GM23248 (cell line): Measurements from ENCODE around the gene CFAP73. TPM values are rescaled to one million over a fixed set of nuclear protein-coding genes. Genes with fewer than 3 reads are reported as not detected.
A peak's percentile ranks its signal among the peaks of the same experiment; 100 is the strongest.
"Not testable (repeated sequence)": the region's sequence is repeated elsewhere in the genome, so short reads cannot be mapped to it uniquely, and the experiment has no call there.

ENCODE experiments used
- DNase-seq: peaks from one replicate; pipeline ENCODE4 v3.0.0-alpha.2; 2015
- H2AFZ ChIP-seq: fragments of 200-600 bp; sonication (generic); 2 replicates; pipeline ENCODE4 v1.6.1; 2016; ENCODE audit warnings: antibody characterized with exemption
- H3F3A ChIP-seq: fragments of 200-600 bp; sonication (generic); 2 replicates; pipeline ENCODE4 v1.6.1; 2016; ENCODE audit warnings: mild to moderate bottlenecking, antibody characterized with exemption, mixed run types; ENCODE audit not compliant: insufficient read depth
- H3K27ac ChIP-seq: fragments of 200-600 bp; sonication (generic); 2 replicates; pipeline ENCODE4 v1.5.1; 2016; ENCODE audit warnings: mild to moderate bottlenecking
- H3K27me3 ChIP-seq: fragments of 200-600 bp; sonication (generic); replicated peaks from 2 replicates; pipeline ENCODE4 v1.6.1; 2016; ENCODE audit warnings: mild to moderate bottlenecking; ENCODE audit not compliant: insufficient read depth
- H3K36me3 ChIP-seq: fragments of 200-600 bp; sonication (generic); 2 replicates; pipeline ENCODE4 v1.6.1; 2016; ENCODE audit warnings: low read depth, mild to moderate bottlenecking
- H3K4me1 ChIP-seq: fragments of 200-600 bp; sonication (generic); 2 replicates; pipeline ENCODE4 v1.6.1; 2016; ENCODE audit warnings: mild to moderate bottlenecking; ENCODE audit not compliant: insufficient read depth
- H3K4me2 ChIP-seq: fragments of 200-600 bp; sonication (generic); one replicate; pipeline ENCODE4 v1.6.1; 2016; ENCODE audit warnings: mild to moderate bottlenecking; ENCODE audit not compliant: unreplicated experiment
- H3K4me3 ChIP-seq: fragments of 200-600 bp; sonication (generic); 2 replicates; pipeline ENCODE4 v1.5.1; 2016; ENCODE audit warnings: mild to moderate bottlenecking
- H3K79me2 ChIP-seq: fragments of 200-600 bp; sonication (generic); 2 replicates; pipeline ENCODE4 v1.6.1; 2016; ENCODE audit warnings: mild to moderate bottlenecking; ENCODE audit not compliant: insufficient read depth
- H3K9ac ChIP-seq: fragments of 200-600 bp; sonication (generic); 2 replicates; pipeline ENCODE4 v1.6.1; 2016; ENCODE audit warnings: mild to moderate bottlenecking
- H3K9me2 ChIP-seq: fragments of 200-600 bp; sonication (generic); 2 replicates; pipeline ENCODE4 v1.6.1; 2016; ENCODE audit warnings: mixed run types, mild to moderate bottlenecking, moderate library complexity; ENCODE audit not compliant: insufficient read depth
- H3K9me3 ChIP-seq: fragments of 200-600 bp; sonication (generic); one replicate; pipeline ENCODE4 v1.6.1; 2017; ENCODE audit warnings: low read depth
- H4K20me1 ChIP-seq: fragments of 200-600 bp; sonication (generic); 2 replicates; pipeline ENCODE4 v1.6.0; 2016; ENCODE audit not compliant: insufficient read depth
- EZH2 ChIP-seq: fragments of 200-600 bp; sonication (generic); IDR thresholded peaks from 2 replicates; pipeline ENCODE4 v1.6.1; 2018; ENCODE audit warnings: antibody characterized with exemption, mild to moderate bottlenecking; ENCODE audit not compliant: insufficient read depth, poor library complexity, severe bottlenecking
- EZH2phosphoT487 ChIP-seq: fragments of 200-600 bp; sonication (generic); IDR thresholded peaks from 2 replicates; pipeline ENCODE4 v1.6.1; 2018; ENCODE audit warnings: antibody characterized with exemption, moderate library complexity, mild to moderate bottlenecking, low read depth; ENCODE audit not compliant: insufficient read depth
- WGBS, 2 experiments: methylation state at CpG; one replicate each; pipeline ENCODE4 v1.1.6; 2015 to 2017; ENCODE audit warnings: low lambda C conversion rate in 2 of 2, low coverage in 1 of 2; ENCODE audit errors: missing lambda C conversion rate in 2 of 2; 5-methylcytosine and 5-hydroxymethylcytosine counted together
- in situ Hi-C: fragments of 300-500 bp; cut with MboI; formaldehyde crosslinking; loops from 2 replicates; pipeline ENCODE4 v1.15.0; 2020
- polyA plus RNA-seq: library from polyadenylated mRNA; unstranded; fragments of >200 nt; fragmentation: Nextera tagmentation; extraction: Ambion mirVana; gene quantifications from 2 replicates; pipeline ENCODE4 v1.2.1, GENCODE V29; 2016
- total RNA-seq: library from RNA; depleted of rRNA; stranded (reverse); fragments of >200 nt; shearing (Covaris generic); gene quantifications from 2 replicates; pipeline ENCODE4 v1.2.3, GENCODE V29; 2014

CFAP73 gene
- total and polyA plus RNA-seq, 2 experiments from 2014 or later, result not detected

GRCh38 chr12:113116875-113117274 lies 32.6 kb upstream of the CFAP73 start:
- Histone ChIP-seq H2AFZ (no peak overlapping the region), H3K9ac (no peak overlapping the region), H3K9me2 (no peaks in the 10 kb centered on the region), H3K4me2 (no peak overlapping the region), H3F3A (no peaks in the 10 kb centered on the region), H3K27ac (no peak overlapping the region), H3K36me3 (no peaks in the 10 kb centered on the region), H4K20me1 (no peaks in the 10 kb centered on the region), H3K4me3 (no peak overlapping the region), H3K79me2 (no peaks in the 10 kb centered on the region), H3K27me3 (no peaks in the 10 kb centered on the region; the same call in 1 of the 2 replicates), H3K9me3 (no peaks in the 10 kb centered on the region), H3K4me1 (no peaks in the 10 kb centered on the region)
- TF ChIP-seq EZH2phosphoT487, result no peak
- TF ChIP-seq EZH2, result no peak
- DNase-seq, result no peak
- in situ Hi-C loops, result no loop called here
- WGBS, 2 experiments, result 44 to 54% methylated on average over 4 to 6 of the region's 6 CpGs

- H3K4me2 ChIP-seq, H3K9me2 ChIP-seq, H3K4me1 ChIP-seq, H3K4me3 ChIP-seq, H2AFZ ChIP-seq, H4K20me1 ChIP-seq, in situ Hi-C loops, H3K27me3 ChIP-seq, H3K27ac ChIP-seq, H3K9ac ChIP-seq, H3K36me3 ChIP-seq, H3K9me3 ChIP-seq, H3K79me2 ChIP-seq, H3F3A ChIP-seq: not testable (repeated sequence)
- WGBS, 2 experiments, result 9 to 10% methylated on average over 8 of the region's 8 CpGs
- peak; percentile 50 for DNase-seq
These were observed 31.8 kb upstream of the CFAP73 start for GRCh38 chr12:113117684-113118083.

GRCh38 chr12:113118142-113118541 lies 31.4 kb upstream of the CFAP73 start:
- H3K79me2 ChIP-seq, result no peaks in the 10 kb centered on the region
- H3K27me3 ChIP-seq, result 0 out of 2 replicates have a peak, but pooled peaks cover 10% of the 10 kb centered on the region
- no peak for DNase-seq
- H3K9ac ChIP-seq, result no peak overlapping the region
- H2AFZ ChIP-seq, result no peak overlapping the region
- no peak overlapping the region for H3K4me3 ChIP-seq
- WGBS, 2 experiments, result 60 to 65% methylated on average over 1 of the region's 1 CpG
- no peaks in the 10 kb centered on the region for H3K9me2 ChIP-seq
- H3K36me3 ChIP-seq, result no peaks in the 10 kb centered on the region
- no peaks in the 10 kb centered on the region for H3F3A ChIP-seq
- no peak overlapping the region for H3K4me2 ChIP-seq
- no peak overlapping the region for H3K27ac ChIP-seq
- no peak for TF ChIP-seq EZH2
- TF ChIP-seq EZH2phosphoT487, result no peak
- no peaks in the 10 kb centered on the region for H3K9me3 ChIP-seq
- H4K20me1 ChIP-seq, result no peaks in the 10 kb centered on the region
- in situ Hi-C loops, result no loop called here
- no peaks in the 10 kb centered on the region for H3K4me1 ChIP-seq

- H3K9ac ChIP-seq, result no peak overlapping the region
- H3K4me2 ChIP-seq, result no peak overlapping the region
- H3K9me2 ChIP-seq, result no peaks in the 10 kb centered on the region
- no peak overlapping the region for H2AFZ ChIP-seq
- TF ChIP-seq EZH2phosphoT487 (no peak), EZH2 (no peak)
- H4K20me1 ChIP-seq, result no peaks in the 10 kb centered on the region
- 0 out of 2 replicates have a peak, but pooled peaks cover 12% of the 10 kb centered on the region for H3K27me3 ChIP-seq
- H3F3A ChIP-seq, result no peaks in the 10 kb centered on the region
- H3K4me3 ChIP-seq, result no peak overlapping the region
- no peaks in the 10 kb centered on the region for H3K79me2 ChIP-seq
- no peaks in the 10 kb centered on the region for H3K9me3 ChIP-seq
- in situ Hi-C loops, result no loop called here
- no peaks in the 10 kb centered on the region for H3K36me3 ChIP-seq
- DNase-seq, result no peak
- 12 to 21% methylated on average over 4 of the region's 4 CpGs for WGBS, 2 experiments
- no peaks in the 10 kb centered on the region for H3K4me1 ChIP-seq
- no peak overlapping the region for H3K27ac ChIP-seq
These were observed 29.4 kb upstream of the CFAP73 start for GRCh38 chr12:113119980-113120669.
